SHP77 treated with DMSO at 0.1 percent for 48 hours (cell line): Measurements from ENCODE around the gene GSTA4.

Source experiments
- DNase-seq: peaks from one replicate; lab custom pipeline; 2025; lab: John Stamatoyannopoulos, UW

Gene GSTA4, protein sequence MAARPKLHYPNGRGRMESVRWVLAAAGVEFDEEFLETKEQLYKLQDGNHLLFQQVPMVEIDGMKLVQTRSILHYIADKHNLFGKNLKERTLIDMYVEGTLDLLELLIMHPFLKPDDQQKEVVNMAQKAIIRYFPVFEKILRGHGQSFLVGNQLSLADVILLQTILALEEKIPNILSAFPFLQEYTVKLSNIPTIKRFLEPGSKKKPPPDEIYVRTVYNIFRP

GRCh38 chr6:52995089-52995912 lies at the start of gene GSTA4:
GSTA4 (minus strand) TSS chr6:52995284; CDS start chr6:52994243, 1,041 bp downstream.
- peak; percentile 90 for DNase-seq

GRCh38 chr6:53044572-53044971 lies 49.5 kb upstream of the GSTA4 start:
- DNase-seq: no peak

- DNase-seq: no peak
Observed at GRCh38 chr6:53044071-53044470, 49.0 kb upstream of the GSTA4 start.

DNA sequence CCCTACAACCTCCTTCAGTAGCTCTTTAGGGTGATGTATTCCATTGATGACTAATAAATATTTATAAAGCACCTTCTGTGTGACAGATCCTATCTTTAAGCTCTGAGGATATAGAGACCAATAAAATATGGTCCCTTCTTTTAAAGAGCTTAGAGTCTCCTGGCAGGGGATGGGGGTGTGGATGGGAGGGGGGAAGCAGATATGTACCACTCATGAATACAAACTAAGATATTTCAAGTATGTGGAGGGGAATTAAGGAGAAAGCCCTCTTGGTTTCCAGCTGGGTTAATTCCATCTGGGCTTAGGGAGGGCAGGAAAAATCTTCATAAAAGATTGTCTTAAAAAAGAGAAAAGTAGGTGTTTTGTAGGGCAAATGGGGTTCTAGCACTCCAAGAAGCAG lies 48.5 kb upstream of the GSTA4 start:
- no peak for DNase-seq

DNA sequence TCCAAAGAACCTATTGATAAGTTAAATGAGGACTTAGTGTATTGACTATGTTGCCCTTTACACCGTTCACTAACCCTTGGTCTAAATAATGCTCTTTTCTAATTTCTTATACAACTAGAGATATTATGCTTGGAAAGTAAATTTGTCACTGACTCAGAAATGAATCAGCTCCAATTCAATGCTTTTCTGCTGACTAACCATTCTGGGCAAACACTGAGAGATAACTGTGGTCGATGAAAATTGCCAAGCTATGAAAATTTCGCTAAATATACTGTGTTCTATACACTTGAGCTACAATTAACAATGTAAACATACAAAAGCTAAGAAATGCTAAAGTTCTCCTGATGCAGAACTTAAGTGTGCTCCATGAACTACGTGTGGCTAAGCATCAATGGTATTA lies 47.0 kb upstream of the GSTA4 start:
- DNase-seq: no peak

GRCh38 chr6:53041356-53041755 lies 46.3 kb upstream of the GSTA4 start:
- no peak for DNase-seq

- no peak for DNase-seq
Observed at GRCh38 chr6:53038596-53038995, 43.5 kb upstream of the GSTA4 start.

GRCh38 chr6:53038141-53038540 lies 43.1 kb upstream of the GSTA4 start:
- no peak for DNase-seq

DNA sequence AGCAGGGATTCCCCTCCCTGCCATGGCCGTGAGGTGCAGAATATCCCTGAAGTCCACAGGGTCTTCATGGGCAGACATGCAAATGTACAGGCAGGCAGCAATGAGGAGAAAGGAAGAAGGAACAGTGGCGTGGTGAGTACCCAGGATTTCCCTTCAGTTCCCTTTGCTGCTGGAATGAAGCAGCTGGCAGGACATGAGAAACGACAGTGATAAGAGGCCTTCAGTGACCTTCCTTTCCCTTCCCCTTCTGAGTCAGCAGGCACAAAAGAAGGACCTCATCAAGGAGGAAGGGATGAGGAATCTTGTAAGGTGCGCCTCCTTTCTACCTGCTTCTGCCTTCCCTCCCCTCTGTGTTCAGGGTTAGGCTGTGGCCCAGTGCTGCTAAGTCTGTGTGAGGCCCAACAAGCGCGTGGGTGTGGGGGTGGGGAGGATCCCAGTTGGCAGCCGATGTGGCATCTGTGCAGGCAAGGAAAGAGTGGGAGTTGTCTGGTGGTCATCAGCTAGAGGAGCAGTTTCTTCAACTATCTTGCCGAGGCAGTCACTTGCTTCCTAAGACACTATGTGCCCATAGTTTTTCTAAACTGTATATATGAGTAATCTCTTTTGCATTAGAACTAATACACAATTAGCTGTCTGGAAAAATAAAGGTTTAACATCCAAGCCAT lies 40.6 kb upstream of the GSTA4 start:
- no peak for DNase-seq

DNA sequence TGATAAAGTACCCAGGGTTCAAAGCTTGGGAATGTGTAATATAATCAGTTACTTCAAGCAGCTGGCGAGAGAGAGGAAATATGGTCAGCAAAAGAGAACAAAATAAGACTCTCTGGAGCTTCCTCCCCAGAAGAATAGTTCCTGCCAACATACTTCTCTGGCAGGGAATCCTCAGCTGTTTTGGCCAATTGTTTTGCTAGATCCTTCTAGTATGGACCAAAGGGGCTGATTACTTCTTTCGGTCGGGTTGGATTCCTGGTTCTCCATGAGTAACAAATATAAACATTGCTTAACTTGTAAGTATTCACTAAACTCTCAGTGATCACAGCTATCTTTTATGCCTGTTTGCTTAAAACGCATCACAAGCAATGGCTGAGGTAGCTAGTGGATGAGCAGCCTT lies 38.7 kb upstream of the GSTA4 start:
- DNase-seq: no peak

GRCh38 chr6:53032849-53033248 lies 37.8 kb upstream of the GSTA4 start:
- no peak for DNase-seq

DNA sequence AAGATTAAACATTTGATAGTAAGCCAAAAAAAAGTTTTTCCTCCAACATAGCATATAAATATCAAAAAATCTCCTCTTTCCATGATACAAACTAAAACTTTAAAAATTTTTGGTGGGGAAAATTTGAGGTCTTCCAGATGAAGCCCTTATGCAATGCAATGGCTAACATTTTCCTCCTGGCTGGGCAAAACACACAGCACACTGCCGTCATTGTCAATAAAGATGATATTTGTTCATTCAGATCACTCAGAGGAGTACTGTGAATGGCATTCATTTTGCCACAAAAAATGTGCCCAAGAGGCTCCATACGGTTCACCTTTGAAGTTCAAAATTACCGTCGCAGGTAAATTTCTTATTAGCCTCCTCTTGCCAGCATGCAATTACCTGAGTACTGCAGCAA lies 36.2 kb upstream of the GSTA4 start:
- no peak for DNase-seq

DNA sequence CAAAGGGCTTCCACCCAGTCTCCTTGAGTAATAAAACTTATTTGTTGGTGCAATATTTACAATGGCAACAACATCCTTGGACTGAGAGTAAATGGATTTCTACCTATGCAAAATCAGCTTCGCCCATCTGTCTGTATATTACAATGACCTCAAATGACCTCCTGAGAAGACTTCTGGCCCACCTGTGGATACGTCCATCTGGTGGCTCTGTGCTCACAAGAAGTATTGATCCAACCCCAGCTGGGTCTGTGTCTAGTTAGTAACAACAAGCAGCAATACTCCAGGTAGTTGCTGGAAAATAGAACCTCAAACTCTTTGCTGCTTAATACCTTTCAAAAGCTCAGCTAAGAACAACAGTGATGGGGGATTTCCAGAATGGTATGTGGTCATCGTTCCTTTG lies 34.7 kb upstream of the GSTA4 start:
- no peak for DNase-seq

DNA sequence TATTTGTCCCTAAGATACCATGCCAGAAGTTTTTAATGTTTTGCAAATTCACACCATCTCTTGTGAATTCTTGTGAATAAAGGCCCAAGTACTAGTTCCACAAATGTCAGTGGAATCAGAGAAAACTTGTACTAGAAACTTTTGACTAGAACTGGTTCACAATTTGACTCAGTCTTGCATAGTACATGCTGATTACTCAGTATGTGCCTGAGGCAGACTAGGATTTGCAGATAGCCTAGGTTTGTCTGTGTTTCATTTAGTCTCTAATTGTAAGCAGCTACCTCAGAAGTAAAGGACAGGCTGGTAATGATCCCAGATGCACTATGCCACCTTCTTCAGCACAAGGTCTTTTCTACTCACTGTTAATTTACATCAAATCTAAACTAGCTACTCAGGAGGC lies 34.2 kb upstream of the GSTA4 start:
- DNase-seq: no peak

DNA sequence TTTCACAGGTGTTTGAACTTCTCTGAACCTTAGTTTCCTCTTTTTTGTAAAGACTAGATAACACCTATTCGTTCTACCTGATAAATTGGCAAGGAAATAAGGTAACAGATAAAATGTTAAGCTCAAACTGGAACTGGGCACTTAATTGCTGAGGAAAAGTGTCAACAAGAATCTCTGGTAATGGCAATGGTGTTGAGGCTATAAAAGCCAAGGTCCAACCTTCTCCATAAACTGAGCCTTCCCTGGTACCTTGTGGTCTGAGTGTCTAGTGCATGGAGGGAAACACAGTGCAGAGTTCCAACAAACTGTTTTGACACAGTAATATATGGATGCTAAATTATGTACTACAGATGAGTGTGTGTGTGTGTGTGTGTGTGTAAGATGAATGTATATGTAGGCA lies 33.4 kb upstream of the GSTA4 start:
- no peak for DNase-seq

GRCh38 chr6:53027131-53027718 lies 32.1 kb upstream of the GSTA4 start:
- no peak for DNase-seq

DNA sequence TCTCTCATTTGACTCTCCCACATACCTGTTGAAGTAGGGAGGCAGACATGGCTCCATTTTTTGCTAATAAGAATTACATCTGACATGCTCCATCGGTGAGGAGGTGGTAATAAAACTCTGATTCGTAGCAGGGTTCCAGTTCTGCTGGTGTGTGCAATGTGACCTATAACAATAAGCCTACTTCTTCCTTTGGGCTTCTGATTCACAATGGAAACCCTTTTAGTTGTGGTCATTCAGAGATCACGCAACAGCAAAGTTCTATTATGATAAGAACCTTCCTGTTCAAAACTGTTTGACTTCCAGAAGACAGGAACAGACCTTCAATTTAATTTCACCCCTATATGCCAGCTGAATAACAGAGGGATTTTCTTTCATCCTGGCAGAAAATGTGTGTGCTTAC lies 31.4 kb upstream of the GSTA4 start:
- DNase-seq: no peak

DNA sequence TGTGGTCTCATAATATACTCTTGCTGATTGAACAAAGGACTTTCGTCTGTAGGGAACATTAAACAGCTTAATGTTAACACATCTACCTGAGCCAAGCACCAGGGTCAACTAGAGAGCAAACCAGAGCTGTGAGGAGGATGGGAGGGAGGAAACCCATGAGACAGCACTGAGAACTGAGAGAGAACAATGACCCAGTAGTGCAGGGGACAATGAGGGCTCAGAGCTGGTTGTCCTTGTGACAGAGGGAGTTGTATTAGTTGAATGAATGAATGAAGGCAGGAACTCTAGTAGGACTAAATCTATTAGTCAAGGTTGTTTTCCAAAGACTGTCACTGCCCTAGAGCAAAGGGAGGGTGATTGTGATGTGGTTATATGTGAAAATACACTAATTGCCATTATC lies 28.2 kb upstream of the GSTA4 start:
- DNase-seq: no peak

DNA sequence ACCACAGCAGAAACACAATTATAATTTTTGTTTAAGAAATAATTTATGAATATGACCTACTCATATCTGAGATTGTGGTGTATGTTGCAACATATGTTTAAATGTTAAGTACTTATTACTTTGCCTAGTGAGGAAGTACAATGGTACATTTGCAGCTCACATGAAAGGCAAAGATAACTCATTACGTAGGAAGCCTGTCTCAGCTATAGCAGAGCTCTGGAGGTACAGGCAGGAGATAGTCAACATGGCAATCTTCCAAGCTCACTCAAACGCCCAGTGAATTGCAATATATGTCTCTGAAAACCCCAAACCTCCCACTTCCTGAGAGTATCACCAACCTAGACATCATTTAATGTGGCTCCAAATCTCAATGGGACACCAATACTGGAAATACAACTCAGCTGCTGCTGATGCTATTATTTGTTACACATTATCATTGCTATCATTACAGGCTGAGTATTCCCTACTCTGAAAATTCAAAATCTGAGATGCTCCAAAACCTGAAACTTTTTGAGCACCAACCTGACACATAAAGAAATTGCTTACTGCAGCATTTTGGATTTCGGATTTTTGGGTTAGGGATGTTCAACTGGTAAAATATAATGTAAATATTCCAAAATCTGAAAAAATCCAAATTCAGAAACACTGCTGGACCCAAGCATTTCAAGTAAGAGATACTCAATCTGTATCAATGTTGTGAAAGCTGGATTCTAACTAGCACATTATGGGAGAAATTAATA lies 25.1 kb upstream of the GSTA4 start:
- DNase-seq: no peak

DNA sequence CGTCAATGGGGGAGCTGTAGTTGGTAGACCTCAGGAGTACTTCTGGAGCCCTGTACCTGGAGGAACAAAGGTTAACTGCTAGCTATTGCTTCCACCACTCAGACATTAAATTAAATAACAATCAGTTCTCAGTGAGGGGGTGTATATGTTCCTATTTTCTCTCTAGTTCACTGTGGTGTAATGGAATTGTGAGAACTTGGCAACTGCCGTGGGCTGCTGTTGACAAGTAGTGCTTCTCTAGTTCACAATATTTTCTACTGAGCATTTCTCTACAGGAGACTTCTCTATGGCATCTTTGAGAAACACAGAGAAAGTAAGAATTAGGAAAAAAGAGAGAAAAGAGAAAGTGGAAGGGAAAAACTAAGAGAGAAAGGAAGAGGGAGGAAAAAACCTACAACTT lies 23.4 kb upstream of the GSTA4 start:
- DNase-seq: no peak

DNA sequence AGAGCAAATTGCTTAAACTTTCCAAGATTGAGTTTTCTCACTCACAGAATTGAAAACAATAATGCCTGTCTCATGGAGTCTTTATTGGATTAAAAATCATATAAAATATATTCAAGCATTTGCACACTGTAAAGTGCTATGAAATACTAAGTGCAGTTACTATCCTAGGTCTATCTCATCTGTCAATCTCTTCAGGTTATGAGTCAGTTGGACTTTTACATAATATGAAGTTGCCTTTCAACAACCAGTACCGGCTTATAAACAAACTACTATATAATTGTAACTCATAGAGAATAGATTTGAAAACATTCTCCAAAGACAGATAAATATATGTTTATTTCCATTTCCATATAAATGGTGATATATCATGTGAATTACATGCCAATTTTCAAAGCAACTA lies 20.4 kb upstream of the GSTA4 start:
- no peak for DNase-seq

DNA sequence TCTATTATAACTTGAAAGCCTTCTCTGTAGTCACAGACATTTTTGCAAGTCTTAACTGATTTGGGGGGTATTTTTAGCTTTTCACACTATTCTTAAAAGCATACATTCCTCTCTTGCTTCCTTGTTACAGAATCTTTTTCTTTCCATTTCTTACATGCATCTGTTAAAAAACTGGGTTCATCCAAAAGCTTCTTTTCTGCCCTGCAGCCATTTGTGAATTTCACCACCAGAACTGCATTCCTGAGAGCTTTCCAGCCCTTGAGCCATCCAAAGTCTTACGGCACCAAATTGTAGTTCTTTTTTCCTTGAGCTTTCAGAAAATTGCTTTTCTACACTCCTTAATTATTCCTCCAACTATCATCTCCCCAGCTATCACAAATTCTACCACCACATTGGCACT lies 19.7 kb upstream of the GSTA4 start:
- DNase-seq: no peak
